Measurements from ENCODE around the gene ZRSR2. TPM values are rescaled to one million over a fixed set of nuclear protein-coding genes. Genes with fewer than 3 reads are reported as not detected.

The ZRSR2 gene
- total and polyA plus RNA-seq, 10 of the 15 experiments (the other 5 are each of a cell fraction or from before 2014, with no cell fraction given), result 8.8 to 34.1 (median 15.6) TPM

- Histone ChIP-seq H3K4me3 (no peak overlapping the region), H3K27me3 (replicated peaks in 1 of 2; ENCODE audit: control insufficient read depth in 2 of 2, insufficient read depth in 2 of 2, low read length in 1 of 2) (no peaks in the 10 kb centered on the region; a peak in 1 of 4 replicates), H3K79me2 (ENCODE audit: control insufficient read depth, insufficient read depth, low read length) (no peaks in the 10 kb centered on the region), H3K9ac (ENCODE audit: control insufficient read depth, insufficient read depth, low read length) (no peak overlapping the region), H2AFZ (ENCODE audit: control insufficient read depth, low read depth, low read length) (no peak overlapping the region), H3K9me3 (replicated peaks; ENCODE audit: control insufficient read depth, insufficient read depth, low read length) (no peaks in the 10 kb centered on the region), H3K36me3 (ENCODE audit: control insufficient read depth in 2 of 2, insufficient read depth in 2 of 2, low read length in 1 of 2) (no peaks in the 10 kb centered on the region), H3K4me1 (ENCODE audit: control insufficient read depth, insufficient read depth, low read length) (0 out of 2 replicates have a peak, but pooled peaks cover 3% of the 10 kb centered on the region), H4K20me1 (ENCODE audit: control insufficient read depth, insufficient read depth) (no peaks in the 10 kb centered on the region), H3K27ac (ENCODE audit: control insufficient read depth, insufficient read depth) (no peak overlapping the region), H3K4me2 (ENCODE audit: control insufficient read depth, insufficient read depth) (no peak overlapping the region)
- ATAC-seq (no peak), DNase-seq (ENCODE audit: low read depth, low spot score) (no peak), FAIRE-seq (no peak)
- ChIA-PET CTCF (no interaction called here), POLR2A (no interaction called here), RAD21 (ENCODE audit: unreplicated experiment) (no interaction called here), SMC1A (ENCODE audit: uncharacterized antibody, unreplicated experiment) (interaction anchor here (1.3 to 2.1 kb wide), 2 partner anchors 12 to 22 kb away, joined by 4 to 12 read pairs; no protein-coding TSS in a partner anchor)
- TF ChIP-seq BCLAF1 (IDR thresholded peaks at IDR 0.05) (no peak), CHD1 (IDR thresholded peaks at IDR 0.05; ENCODE audit: low read depth, low read length) (no peak), CREB1 (IDR thresholded peaks at IDR 0.05; ENCODE audit: low read depth) (no peak), SKIL (IDR thresholded peaks at IDR 0.05; ENCODE audit: low read depth, poor library complexity, severe bottlenecking) (no peak), TCF7 (IDR thresholded peaks at IDR 0.05; ENCODE audit: borderline replicate concordance) (no peak), EP300 (IDR thresholded peaks at IDR 0.05; ENCODE audit: borderline replicate concordance in 1 of 2, control insufficient read depth in 1 of 2, low read depth in 2 of 2, low read length in 2 of 2) (no peak), HDAC2 (IDR thresholded peaks at IDR 0.05) (no peak), SPI1 (IDR thresholded peaks at IDR 0.05; ENCODE audit: borderline replicate concordance, insufficient read depth, low read depth, low read length) (no peak), PAX8 (IDR thresholded peaks at IDR 0.05) (no peak), SUZ12 (IDR thresholded peaks at IDR 0.05; ENCODE audit: unreplicated experiment) (no peak), HDGF (IDR thresholded peaks at IDR 0.05) (no peak), MYB (IDR thresholded peaks at IDR 0.05; ENCODE audit: borderline replicate concordance, low read depth, low read length) (no peak), NBN (IDR thresholded peaks at IDR 0.05) (no peak)
- TF ChIP-seq, protein P1, sequence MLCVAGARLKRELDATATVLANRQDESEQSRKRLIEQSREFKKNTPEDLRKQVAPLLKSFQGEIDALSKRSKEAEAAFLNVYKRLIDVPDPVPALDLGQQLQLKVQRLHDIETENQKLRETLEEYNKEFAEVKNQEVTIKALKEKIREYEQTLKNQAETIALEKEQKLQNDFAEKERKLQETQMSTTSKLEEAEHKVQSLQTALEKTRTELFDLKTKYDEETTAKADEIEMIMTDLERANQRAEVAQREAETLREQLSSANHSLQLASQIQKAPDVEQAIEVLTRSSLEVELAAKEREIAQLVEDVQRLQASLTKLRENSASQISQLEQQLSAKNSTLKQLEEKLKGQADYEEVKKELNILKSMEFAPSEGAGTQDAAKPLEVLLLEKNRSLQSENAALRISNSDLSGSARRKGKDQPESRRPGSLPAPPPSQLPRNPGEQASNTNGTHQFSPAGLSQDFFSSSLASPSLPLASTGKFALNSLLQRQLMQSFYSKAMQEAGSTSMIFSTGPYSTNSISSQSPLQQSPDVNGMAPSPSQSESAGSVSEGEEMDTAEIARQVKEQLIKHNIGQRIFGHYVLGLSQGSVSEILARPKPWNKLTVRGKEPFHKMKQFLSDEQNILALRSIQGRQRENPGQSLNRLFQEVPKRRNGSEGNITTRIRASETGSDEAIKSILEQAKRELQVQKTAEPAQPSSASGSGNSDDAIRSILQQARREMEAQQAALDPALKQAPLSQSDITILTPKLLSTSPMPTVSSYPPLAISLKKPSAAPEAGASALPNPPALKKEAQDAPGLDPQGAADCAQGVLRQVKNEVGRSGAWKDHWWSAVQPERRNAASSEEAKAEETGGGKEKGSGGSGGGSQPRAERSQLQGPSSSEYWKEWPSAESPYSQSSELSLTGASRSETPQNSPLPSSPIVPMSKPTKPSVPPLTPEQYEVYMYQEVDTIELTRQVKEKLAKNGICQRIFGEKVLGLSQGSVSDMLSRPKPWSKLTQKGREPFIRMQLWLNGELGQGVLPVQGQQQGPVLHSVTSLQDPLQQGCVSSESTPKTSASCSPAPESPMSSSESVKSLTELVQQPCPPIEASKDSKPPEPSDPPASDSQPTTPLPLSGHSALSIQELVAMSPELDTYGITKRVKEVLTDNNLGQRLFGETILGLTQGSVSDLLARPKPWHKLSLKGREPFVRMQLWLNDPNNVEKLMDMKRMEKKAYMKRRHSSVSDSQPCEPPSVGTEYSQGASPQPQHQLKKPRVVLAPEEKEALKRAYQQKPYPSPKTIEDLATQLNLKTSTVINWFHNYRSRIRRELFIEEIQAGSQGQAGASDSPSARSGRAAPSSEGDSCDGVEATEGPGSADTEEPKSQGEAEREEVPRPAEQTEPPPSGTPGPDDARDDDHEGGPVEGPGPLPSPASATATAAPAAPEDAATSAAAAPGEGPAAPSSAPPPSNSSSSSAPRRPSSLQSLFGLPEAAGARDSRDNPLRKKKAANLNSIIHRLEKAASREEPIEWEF (IDR thresholded peaks at IDR 0.05; ENCODE audit: insufficient replicate concordance, low read depth, low read length), result no peak
- no TSS peak for BruUV-seq (replicated peaks)
- intact Hi-C loops (cut with micrococcal nuclease; ENCODE audit: unreplicated experiment), result no loop called here
- in situ Hi-C loops (cut with MboI), result no loop called here
- WGBS (ENCODE audit: insufficient coverage, insufficient replicate concordance, low lambda C conversion rate, missing lambda C conversion rate), result 65% methylated on average over 3 of the region's 3 CpGs
These were observed 70.6 kb downstream of the ZRSR2 start for GRCh38 chrX:15860921-15861320.
